H9 (cell line): ENCODE data around the gene MPPE1. TPM values are rescaled to one million over a fixed set of nuclear protein-coding genes. Genes with fewer than 3 reads are reported as not detected.

Experiments
- DNase-seq: peaks from one replicate; pipeline ENCODE4 v3.0.0-alpha.2; 2017
- H2AFZ ChIP-seq: one replicate; pipeline ENCODE4 v1.6.1; 2013; ENCODE audit warnings: mild to moderate bottlenecking, low read length, control low read depth, moderate library complexity
- H2AK5ac ChIP-seq: 2 replicates; pipeline ENCODE4 v1.6.1; 2013; ENCODE audit warnings: low read length, control low read depth, mixed read lengths; ENCODE audit not compliant: insufficient read length
- H2BK120ac ChIP-seq: one replicate; pipeline ENCODE4 v1.6.1; 2013; ENCODE audit warnings: low read depth, mild to moderate bottlenecking, low read length, control low read depth, inconsistent platforms; ENCODE audit not compliant: poor library complexity, severe bottlenecking
- H2BK12ac ChIP-seq: 2 replicates; pipeline ENCODE4 v1.6.1; 2013; ENCODE audit warnings: low read length, control low read depth, mixed read lengths, low read depth; ENCODE audit not compliant: insufficient read length
- H2BK15ac ChIP-seq: 2 replicates; pipeline ENCODE4 v1.6.1; 2013; ENCODE audit warnings: low read depth, low read length, control low read depth
- H2BK20ac ChIP-seq: one replicate; pipeline ENCODE4 v1.6.1; 2013; ENCODE audit warnings: low read depth, mild to moderate bottlenecking, low read length, control low read depth, inconsistent platforms; ENCODE audit not compliant: poor library complexity, severe bottlenecking
- H2BK5ac ChIP-seq: 2 replicates; pipeline ENCODE4 v1.6.1; 2013; ENCODE audit warnings: low read length, control low read depth, mixed read lengths; ENCODE audit not compliant: insufficient read length
- H3K14ac ChIP-seq: 2 replicates; pipeline ENCODE4 v1.6.1; 2013; ENCODE audit warnings: low read length, control low read depth; ENCODE audit not compliant: insufficient read depth
- H3K18ac ChIP-seq: 2 replicates; pipeline ENCODE4 v1.6.1; 2013; ENCODE audit warnings: low read depth, mild to moderate bottlenecking, mixed read lengths, low read length, control low read depth; ENCODE audit not compliant: insufficient read length
- H3K23ac ChIP-seq: 2 replicates; pipeline ENCODE4 v1.6.1; 2013; ENCODE audit warnings: low read length, control low read depth, mixed read lengths, low read depth; ENCODE audit not compliant: insufficient read length
- H3K23me2 ChIP-seq: 2 replicates; pipeline ENCODE4 v1.6.1; 2013; ENCODE audit warnings: low read depth, mild to moderate bottlenecking, mixed read lengths, low read length, control low read depth; ENCODE audit not compliant: insufficient read length, poor library complexity, severe bottlenecking
- H3K27ac ChIP-seq: 2 replicates; pipeline ENCODE4 v1.5.1; 2013; ENCODE audit warnings: low read length, control low read depth, mixed read lengths, low read depth; ENCODE audit not compliant: insufficient read length
- H3K27me3 ChIP-seq: 2 replicates; pipeline ENCODE4 v1.6.1; 2013; ENCODE audit warnings: low read length, control low read depth, inconsistent platforms; ENCODE audit not compliant: insufficient read depth
- H3K4ac ChIP-seq: 2 replicates; pipeline ENCODE4 v1.6.1; 2013; ENCODE audit warnings: low read depth, mild to moderate bottlenecking, control low read depth, inconsistent platforms, low read length, moderate library complexity
- H3K4me1 ChIP-seq: 2 replicates; pipeline ENCODE4 v1.6.1; 2013; ENCODE audit warnings: low read length, control low read depth, inconsistent platforms; ENCODE audit not compliant: insufficient read depth
- H3K4me2 ChIP-seq: 2 replicates; pipeline ENCODE4 v1.6.1; 2013; ENCODE audit warnings: low read length, control low read depth, mixed read lengths; ENCODE audit not compliant: insufficient read length, insufficient read depth
- H3K56ac ChIP-seq: 2 replicates; pipeline ENCODE4 v1.6.1; 2013; ENCODE audit warnings: low read depth, mild to moderate bottlenecking, mixed read lengths, low read length, control low read depth; ENCODE audit not compliant: insufficient read length
- H3K79me1 ChIP-seq: 2 replicates; pipeline ENCODE4 v1.6.1; 2013; ENCODE audit warnings: low read depth, mild to moderate bottlenecking, moderate library complexity, low read length, control low read depth, inconsistent platforms; ENCODE audit not compliant: insufficient read depth, poor library complexity, severe bottlenecking
- H3K79me2 ChIP-seq: 2 replicates; pipeline ENCODE4 v1.6.1; 2013; ENCODE audit warnings: low read length, control low read depth, inconsistent platforms; ENCODE audit not compliant: insufficient read depth
- H3K9ac ChIP-seq: 2 replicates; pipeline ENCODE4 v1.6.1; 2013; ENCODE audit warnings: low read length, control low read depth, mixed read lengths; ENCODE audit not compliant: insufficient read length; ENCODE audit errors: extremely low read depth
- H3K9me3 ChIP-seq: one replicate; pipeline ENCODE4 v1.6.1; 2013; ENCODE audit warnings: low read depth, low read length, inconsistent platforms; ENCODE audit not compliant: control insufficient read depth
- H3T11ph ChIP-seq: one replicate; pipeline ENCODE4 v1.6.1; 2013; ENCODE audit warnings: mild to moderate bottlenecking, low read length, control low read depth, inconsistent platforms
- H4K20me1 ChIP-seq: one replicate; pipeline ENCODE4 v1.6.1; 2013; ENCODE audit not compliant: control insufficient read depth, insufficient read length, insufficient read depth
- H4K5ac ChIP-seq: 2 replicates; pipeline ENCODE4 v1.6.1; 2013; ENCODE audit warnings: low read depth, mild to moderate bottlenecking, mixed read lengths, low read length, control low read depth; ENCODE audit not compliant: insufficient read length
- H4K8ac ChIP-seq: replicated peaks from 2 replicates; pipeline ENCODE4 v1.6.1; 2013; ENCODE audit warnings: low read length, control low read depth, mixed read lengths, low read depth; ENCODE audit not compliant: insufficient read length
- H4K91ac ChIP-seq: 2 replicates; pipeline ENCODE4 v1.6.1; 2013; ENCODE audit warnings: low read depth, mild to moderate bottlenecking, moderate library complexity, mixed read lengths, low read length, control low read depth; ENCODE audit not compliant: insufficient read length
- H3K27ac Mint-ChIP-seq, 3 experiments: 2 replicates in 2 of 3; 3 replicates in 1 of 3; pipeline ENCODE4 v1.8.0; 2020 to 2021; ENCODE audit warnings: mixed read lengths in 3 of 3, mild to moderate bottlenecking in 1 of 3, moderate library complexity in 1 of 3
- H3K27me3 Mint-ChIP-seq: 2 replicates; pipeline ENCODE4 v1.8.0; 2021; ENCODE audit warnings: low read depth, mild to moderate bottlenecking, moderate library complexity, mixed read lengths
- H3K36me3 Mint-ChIP-seq, 3 experiments: 2 replicates in 2 of 3; 3 replicates in 1 of 3; pipeline ENCODE4 v1.8.0; 2020 to 2021; ENCODE audit warnings: low read depth in 3 of 3, mixed read lengths in 3 of 3; ENCODE audit not compliant: insufficient read depth in 1 of 3
- H3K4me1 Mint-ChIP-seq, 2 experiments: 2 replicates each; pipeline ENCODE4 v1.8.0; 2020; ENCODE audit warnings: mixed read lengths in 2 of 2
- H3K4me3 Mint-ChIP-seq, 2 experiments: 2 replicates in 1 of 2; 3 replicates in 1 of 2; pipeline ENCODE4 v1.8.0; 2020 to 2021; ENCODE audit warnings: mild to moderate bottlenecking in 2 of 2, mixed read lengths in 2 of 2, moderate library complexity in 1 of 2
- H3K9me3 Mint-ChIP-seq, 2 experiments: 2 replicates in 1 of 2; 3 replicates in 1 of 2; pipeline ENCODE4 v1.8.0; 2020; ENCODE audit warnings: mild to moderate bottlenecking in 2 of 2, mixed read lengths in 2 of 2, moderate library complexity in 1 of 2
- CTCF ChIP-seq: fragments of 200-600 bp; sonication (generic); conservative IDR thresholded peaks from 3 replicates; pipeline ENCODE4 v1.8.0; 2021; ENCODE audit warnings: antibody characterized with exemption, mild to moderate bottlenecking
- WGBS: extraction: QIAGEN DNeasy Blood & Tissue Kit; methylation state at CpG from one replicate; pipeline ENCODE4 v1.1.7; 2013; ENCODE audit warnings: missing lambda C conversion rate, low lambda C conversion rate, mixed read lengths; ENCODE audit not compliant: insufficient read length; ENCODE audit errors: extremely low coverage; 5-methylcytosine and 5-hydroxymethylcytosine counted together
- total RNA-seq: library from RNA; stranded (reverse); gene quantifications from 2 replicates; pipeline ENCODE4 v1.2.1, GENCODE V29; 2021

The MPPE1 gene
- total RNA-seq, 1 experiment from 2014 or later: 13.2 TPM

GRCh38 chr18:11899063-11899462 lies 9.1 kb downstream of the MPPE1 start:
- Histone ChIP-seq H3K27me3 (no peaks in the 10 kb centered on the region), H4K91ac (no peak overlapping the region), H4K8ac (no peak overlapping the region), H4K20me1 (no peaks in the 10 kb centered on the region), H2AFZ (no peak overlapping the region), H2BK120ac (no peak overlapping the region), H3K56ac (no peak overlapping the region), H3T11ph (no peak overlapping the region), H3K14ac (no peak overlapping the region), H3K23me2 (no peaks in the 10 kb centered on the region), H3K18ac (no peak overlapping the region), H3K4me2 (no peak overlapping the region), H4K5ac (no peak overlapping the region), H2BK12ac (no peak overlapping the region), H3K4ac (no peak overlapping the region), H2BK5ac (no peak overlapping the region), H3K23ac (no peak overlapping the region), H3K27ac (no peak overlapping the region), H3K4me1 (peaks cover 4% of the 10 kb centered on the region; the same call in 1 of the 2 replicates), H2AK5ac (no peak overlapping the region), H2BK20ac (no peak overlapping the region), H3K9ac (no peak overlapping the region), H3K79me1 (no peaks in the 10 kb centered on the region), H2BK15ac (no peak overlapping the region), H3K79me2 (no peaks in the 10 kb centered on the region), H3K9me3 (no peaks in the 10 kb centered on the region)
- DNase-seq: no peak
- Mint-ChIP-seq H3K4me3 (no peak overlapping the region), H3K27me3 (no peaks in the 10 kb centered on the region), H3K4me1 (peaks cover 19 to 20% of the 10 kb centered on the region in 2 experiments), H3K9me3 (no peaks in the 10 kb centered on the region), H3K27ac (no peak overlapping the region), H3K36me3 (peaks cover 0 to 26% (median 4%) of the 10 kb centered on the region in 3 experiments; a peak in 5 of 7 replicates)
- no peak for TF ChIP-seq CTCF
- WGBS: no CpG with 5 or more reads among the region's 3 CpGs
